ENCODE data around the gene TDRD9. TPM values are rescaled to one million over a fixed set of nuclear protein-coding genes. Genes with fewer than 3 reads are reported as not detected.

TDRD9 gene
- total RNA-seq, 1 experiment from 2014 or later, result not detected

GRCh38 chr14:103890052-103890371, 38.2 kb upstream of the TDRD9 start:
- Histone ChIP-seq H3K27me3 (replicated peaks; ENCODE audit: insufficient read depth, low read depth, low read length, poor library complexity) (no peaks in the 10 kb centered on the region), H3K4me1 (ENCODE audit: insufficient read depth, low read length, poor library complexity, severe bottlenecking) (no peaks in the 10 kb centered on the region), H3K36me3 (ENCODE audit: insufficient read depth, low read length, poor library complexity, severe bottlenecking) (no peaks in the 10 kb centered on the region), H3K9me3 (ENCODE audit: low read depth, low read length, poor library complexity, severe bottlenecking) (no peaks in the 10 kb centered on the region), H3K4me3 (ENCODE audit: low read depth, low read length, poor library complexity, severe bottlenecking) (no peak overlapping the region), H3K27ac (ENCODE audit: low read depth, low read length, poor library complexity, severe bottlenecking) (no peak overlapping the region)
- ChIA-PET CTCF (no interaction called here), POLR2A (ENCODE audit: low non-redundant PET) (no interaction called here)
- intact Hi-C loops (cut with micrococcal nuclease; ENCODE audit: unreplicated experiment), result no loop called here
- DNase-seq (ENCODE audit: low spot score), result no peak
- no TSS peak for BruUV-seq (replicated peaks)
- TF ChIP-seq EZH2 (IDR thresholded peaks at IDR 0.05; ENCODE audit: borderline replicate concordance, low read depth, low read length, poor library complexity, severe bottlenecking) (no peak), CTCF (conservative IDR thresholded peaks at IDR 0.05; ENCODE audit: low read depth, low read length) (no peak)

GRCh38 chr14:103890821-103891666, 37.2 kb upstream of the TDRD9 start:
- intact Hi-C loops (cut with micrococcal nuclease; ENCODE audit: unreplicated experiment), result no loop called here
- no peaks in the 10 kb centered on the region for H3K36me3 ChIP-seq (ENCODE audit: insufficient read depth, low read length, poor library complexity, severe bottlenecking)
- H3K27me3 ChIP-seq (replicated peaks; ENCODE audit: insufficient read depth, low read depth, low read length, poor library complexity), result no peaks in the 10 kb centered on the region
- H3K4me3 ChIP-seq (ENCODE audit: low read depth, low read length, poor library complexity, severe bottlenecking), result no peak overlapping the region
- POLR2A ChIA-PET (ENCODE audit: low non-redundant PET), result no interaction called here
- H3K9me3 ChIP-seq (ENCODE audit: low read depth, low read length, poor library complexity, severe bottlenecking), result no peaks in the 10 kb centered on the region
- no peak for DNase-seq (ENCODE audit: low spot score)
- H3K27ac ChIP-seq (ENCODE audit: low read depth, low read length, poor library complexity, severe bottlenecking), result no peak overlapping the region
- TF ChIP-seq CTCF (conservative IDR thresholded peaks at IDR 0.05; ENCODE audit: low read depth, low read length) (no peak), EZH2 (IDR thresholded peaks at IDR 0.05; ENCODE audit: borderline replicate concordance, low read depth, low read length, poor library complexity, severe bottlenecking) (no peak)
- H3K4me1 ChIP-seq (ENCODE audit: insufficient read depth, low read length, poor library complexity, severe bottlenecking), result no peaks in the 10 kb centered on the region
- CTCF ChIA-PET, result interaction anchor here (1.1 kb wide), 1 partner anchor 11 kb away, joined by 3 read pairs; no protein-coding TSS in a partner anchor
- no TSS peak for BruUV-seq (replicated peaks)

GRCh38 chr14:103891667-103892215, 36.5 kb upstream of the TDRD9 start:
- Histone ChIP-seq H3K9me3 (ENCODE audit: low read depth, low read length, poor library complexity, severe bottlenecking) (no peaks in the 10 kb centered on the region), H3K27ac (ENCODE audit: low read depth, low read length, poor library complexity, severe bottlenecking) (no peak overlapping the region), H3K36me3 (ENCODE audit: insufficient read depth, low read length, poor library complexity, severe bottlenecking) (no peaks in the 10 kb centered on the region), H3K27me3 (replicated peaks; ENCODE audit: insufficient read depth, low read depth, low read length, poor library complexity) (no peaks in the 10 kb centered on the region), H3K4me3 (ENCODE audit: low read depth, low read length, poor library complexity, severe bottlenecking) (no peak overlapping the region), H3K4me1 (ENCODE audit: insufficient read depth, low read length, poor library complexity, severe bottlenecking) (no peaks in the 10 kb centered on the region)
- TF ChIP-seq CTCF (conservative IDR thresholded peaks at IDR 0.05; ENCODE audit: low read depth, low read length), result no peak
- TF ChIP-seq EZH2 (IDR thresholded peaks at IDR 0.05; ENCODE audit: borderline replicate concordance, low read depth, low read length, poor library complexity, severe bottlenecking), result no peak
- no peak for DNase-seq (ENCODE audit: low spot score)
- CTCF ChIA-PET, result interaction anchor here (1.1 kb wide), 1 partner anchor 12 kb away, joined by 3 read pairs; no protein-coding TSS in a partner anchor
- BruUV-seq (replicated peaks), result no TSS peak
- intact Hi-C loops (cut with micrococcal nuclease; ENCODE audit: unreplicated experiment), result no loop called here
- POLR2A ChIA-PET (ENCODE audit: low non-redundant PET), result no interaction called here
